Endothelial cell (in vitro differentiated cells): ENCODE measurements around the gene CXXC4. TPM values are rescaled to one million over a fixed set of nuclear protein-coding genes. Genes with fewer than 3 reads are reported as not detected.

Source experiments
- DNase-seq: peaks from one replicate; pipeline ENCODE4 v3.0.0; 2021; ENCODE audit warnings: low spot score
- H3K27ac Mint-ChIP-seq: one replicate; pipeline ENCODE4 v1.8.0; 2021; ENCODE audit warnings: mixed read lengths, inconsistent platforms; ENCODE audit not compliant: unreplicated experiment
- H3K27me3 Mint-ChIP-seq: one replicate; pipeline ENCODE4 v1.8.0; 2021; ENCODE audit warnings: mild to moderate bottlenecking, moderate library complexity, mixed read lengths, inconsistent platforms; ENCODE audit not compliant: unreplicated experiment
- H3K36me3 Mint-ChIP-seq: one replicate; pipeline ENCODE4 v1.8.0; 2021; ENCODE audit warnings: mild to moderate bottlenecking, low read depth, mixed read lengths, inconsistent platforms; ENCODE audit not compliant: unreplicated experiment
- H3K4me1 Mint-ChIP-seq: one replicate; pipeline ENCODE4 v1.8.0; 2021; ENCODE audit warnings: mild to moderate bottlenecking, mixed read lengths, inconsistent platforms; ENCODE audit not compliant: unreplicated experiment
- H3K4me3 Mint-ChIP-seq: one replicate; pipeline ENCODE4 v1.8.0; 2021; ENCODE audit warnings: mild to moderate bottlenecking, mixed read lengths, inconsistent platforms; ENCODE audit not compliant: unreplicated experiment
- H3K9me3 Mint-ChIP-seq: one replicate; pipeline ENCODE4 v1.8.0; 2021; ENCODE audit warnings: mixed read lengths, inconsistent platforms; ENCODE audit not compliant: unreplicated experiment
- CTCF ChIP-seq: fragments of 200-600 bp; sonication (generic); IDR thresholded peaks from one replicate; pipeline ENCODE4 v1.5.0; 2021; ENCODE audit warnings: antibody characterized with exemption; ENCODE audit not compliant: unreplicated experiment
- total RNA-seq: library from RNA; stranded (reverse); fragmentation: NEBNext Ultra II Directional; extraction: Animal tissue kit (Norgen Biotek cat#: 25700); gene quantifications from one replicate; pipeline ENCODE4 v1.2.1, GENCODE V29; 2021; ENCODE audit not compliant: unreplicated experiment

The CXXC4 gene
- total RNA-seq, 1 donor from 2014 or later, result 1.6 TPM

- H3K4me1 Mint-ChIP-seq, result no peaks in the 10 kb centered on the region
- H3K36me3 Mint-ChIP-seq, result no peaks in the 10 kb centered on the region
- no peaks in the 10 kb centered on the region for H3K27me3 Mint-ChIP-seq
- no peak overlapping the region for H3K27ac Mint-ChIP-seq
- H3K4me3 Mint-ChIP-seq, result no peak overlapping the region
- no peak for DNase-seq
- no peak for TF ChIP-seq CTCF
- no peaks in the 10 kb centered on the region for H3K9me3 Mint-ChIP-seq
Measured at GRCh38 chr4:104429150-104429741, 65.4 kb downstream of the CXXC4 start.

GRCh38 chr4:104425948-104426347 lies 68.7 kb downstream of the CXXC4 start:
- Mint-ChIP-seq H3K27ac (no peak overlapping the region), H3K36me3 (no peaks in the 10 kb centered on the region)

GRCh38 chr4:104424989-104425388 lies 69.7 kb downstream of the CXXC4 start:
- DNase-seq, result no peak
- no peak overlapping the region for H3K27ac Mint-ChIP-seq

More at GRCh38 chr4:104425948-104426347, 68.7 kb downstream of the CXXC4 start:
- Mint-ChIP-seq H3K27me3 (no peaks in the 10 kb centered on the region), H3K4me1 (peaks cover 3% of the 10 kb centered on the region), H3K9me3 (no peaks in the 10 kb centered on the region), H3K4me3 (no peak overlapping the region)
- DNase-seq, result no peak
- no peak for TF ChIP-seq CTCF

GRCh38 chr4:104424475-104424941 lies 70.2 kb downstream of the CXXC4 start:
- Mint-ChIP-seq H3K4me3 (no peak overlapping the region), H3K9me3 (no peaks in the 10 kb centered on the region), H3K27me3 (no peaks in the 10 kb centered on the region), H3K4me1 (peaks cover 4% of the 10 kb centered on the region), H3K36me3 (no peaks in the 10 kb centered on the region), H3K27ac (no peak overlapping the region)
- DNase-seq, result no peak
- no peak for TF ChIP-seq CTCF

More at GRCh38 chr4:104424989-104425388, 69.7 kb downstream of the CXXC4 start:
- TF ChIP-seq CTCF, result no peak
- Mint-ChIP-seq H3K36me3 (no peaks in the 10 kb centered on the region), H3K4me3 (no peak overlapping the region), H3K27me3 (no peaks in the 10 kb centered on the region), H3K9me3 (no peaks in the 10 kb centered on the region), H3K4me1 (peaks cover 4% of the 10 kb centered on the region)

GRCh38 chr4:104421566-104421965 lies 73.1 kb downstream of the CXXC4 start:
- TF ChIP-seq CTCF, result no peak
- Mint-ChIP-seq H3K9me3 (no peaks in the 10 kb centered on the region), H3K4me3 (no peak overlapping the region), H3K4me1 (peaks cover 4% of the 10 kb centered on the region), H3K36me3 (no peaks in the 10 kb centered on the region), H3K27ac (no peak overlapping the region), H3K27me3 (no peaks in the 10 kb centered on the region)
- no peak for DNase-seq
